Loucy (cell line): ENCODE data around the gene CAMTA1.

Experiments used
- EZH2phosphoT487 ChIP-seq: fragments of 200-600 bp; IDR thresholded peaks from 2 replicates; pipeline ENCODE4 v1.6.1; 2018; ENCODE audit warnings: antibody characterized with exemption, mild to moderate bottlenecking, moderate library complexity, borderline replicate concordance
- TF ChIP-seq, protein P1 (sequence below): fragments of 200-600 bp; sonication (generic); conservative IDR thresholded peaks from 2 replicates; pipeline ENCODE4 v1.5.1; 2014; ENCODE audit warnings: mild to moderate bottlenecking, antibody characterized with exemption, low read length

DNA sequence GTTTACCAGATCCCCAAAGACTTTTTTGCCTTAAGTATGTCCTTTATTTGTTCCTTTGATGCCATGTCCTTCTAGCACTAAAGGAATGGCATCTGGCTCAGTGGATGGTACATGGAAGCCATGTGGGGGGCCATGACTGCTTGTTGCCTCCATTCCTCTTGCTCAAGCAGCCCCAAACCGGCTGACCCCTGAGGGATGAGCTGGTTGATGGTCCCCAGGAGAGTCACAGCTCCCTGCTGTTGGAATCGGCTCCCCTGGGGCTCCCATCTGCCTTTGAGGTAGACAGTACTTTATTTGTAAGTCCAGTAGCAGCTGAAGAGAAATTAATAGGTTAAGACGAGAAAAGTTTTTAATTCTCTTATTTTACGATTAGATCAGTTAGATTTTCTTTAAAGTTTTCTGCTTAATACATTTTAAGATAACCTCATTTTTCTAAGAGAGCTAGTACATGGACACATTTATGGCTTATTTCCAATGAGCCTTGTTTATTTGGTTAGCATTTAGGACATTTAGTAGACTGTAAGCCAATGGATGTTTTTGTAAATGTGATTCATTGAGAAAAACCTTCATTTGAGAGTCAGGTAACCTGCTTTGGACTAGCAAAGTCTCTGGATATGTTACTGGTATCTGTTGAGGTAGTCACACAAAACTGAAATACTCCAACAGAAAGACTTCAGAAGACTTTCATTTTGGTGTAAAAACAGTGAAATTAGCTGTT lies 88.2 kb downstream of the CAMTA1 start:
- TF ChIP-seq, protein P1, sequence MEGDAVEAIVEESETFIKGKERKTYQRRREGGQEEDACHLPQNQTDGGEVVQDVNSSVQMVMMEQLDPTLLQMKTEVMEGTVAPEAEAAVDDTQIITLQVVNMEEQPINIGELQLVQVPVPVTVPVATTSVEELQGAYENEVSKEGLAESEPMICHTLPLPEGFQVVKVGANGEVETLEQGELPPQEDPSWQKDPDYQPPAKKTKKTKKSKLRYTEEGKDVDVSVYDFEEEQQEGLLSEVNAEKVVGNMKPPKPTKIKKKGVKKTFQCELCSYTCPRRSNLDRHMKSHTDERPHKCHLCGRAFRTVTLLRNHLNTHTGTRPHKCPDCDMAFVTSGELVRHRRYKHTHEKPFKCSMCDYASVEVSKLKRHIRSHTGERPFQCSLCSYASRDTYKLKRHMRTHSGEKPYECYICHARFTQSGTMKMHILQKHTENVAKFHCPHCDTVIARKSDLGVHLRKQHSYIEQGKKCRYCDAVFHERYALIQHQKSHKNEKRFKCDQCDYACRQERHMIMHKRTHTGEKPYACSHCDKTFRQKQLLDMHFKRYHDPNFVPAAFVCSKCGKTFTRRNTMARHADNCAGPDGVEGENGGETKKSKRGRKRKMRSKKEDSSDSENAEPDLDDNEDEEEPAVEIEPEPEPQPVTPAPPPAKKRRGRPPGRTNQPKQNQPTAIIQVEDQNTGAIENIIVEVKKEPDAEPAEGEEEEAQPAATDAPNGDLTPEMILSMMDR, result no peak
- TF ChIP-seq EZH2phosphoT487, result no peak
